SK-N-SH treated with all-trans-retinoic acid at 6 μM for 48 hours (cell line): ENCODE data around the gene DUSP18.

Experiments used
- ARNTL ChIP-seq: fragments of 450-650 bp; formaldehyde crosslinking; IDR thresholded peaks from 2 replicates; pipeline ENCODE4 v1.5.0; 2020; ENCODE audit warnings: low read depth, mild to moderate bottlenecking, moderate library complexity, borderline replicate concordance
- ISL1 ChIP-seq: fragments of 250-450 bp; sonication (Bioruptor Pico); IDR thresholded peaks from 2 replicates; pipeline ENCODE4 v2.1.2; 2022; ENCODE audit warnings: mild to moderate bottlenecking, moderate library complexity
- PATZ1 ChIP-seq: fragments of 250-450 bp; sonication (Bioruptor Pico); IDR thresholded peaks from 2 replicates; pipeline ENCODE4 v1.8.0; 2020; ENCODE audit warnings: mild to moderate bottlenecking, moderate library complexity, borderline replicate concordance
- RARB ChIP-seq: fragments of 250-450 bp; sonication (Bioruptor Pico); IDR thresholded peaks from 2 replicates; pipeline ENCODE4 v1.8.0; 2021; ENCODE audit warnings: mild to moderate bottlenecking, moderate library complexity
- SNAI2 ChIP-seq: fragments of 250-450 bp; sonication (Bioruptor Pico); IDR thresholded peaks from 2 replicates; pipeline ENCODE4 v1.5.0; 2020; ENCODE audit warnings: mild to moderate bottlenecking, moderate library complexity
- ZNF70 ChIP-seq: fragments of 450-650 bp; formaldehyde crosslinking; IDR thresholded peaks from 2 replicates; pipeline ENCODE4 v1.5.0; 2020; ENCODE audit warnings: mild to moderate bottlenecking, moderate library complexity
- TF ChIP-seq, protein P1 (sequence below): fragments of 250-450 bp; sonication (Bioruptor Pico); IDR thresholded peaks from 2 replicates; pipeline ENCODE4 v1.8.0; 2021; ENCODE audit warnings: low read depth, mild to moderate bottlenecking, moderate library complexity, borderline replicate concordance

GRCh38 chr22:30694171-30694639, 26.5 kb upstream of the DUSP18 start:
- TF ChIP-seq, protein P1, sequence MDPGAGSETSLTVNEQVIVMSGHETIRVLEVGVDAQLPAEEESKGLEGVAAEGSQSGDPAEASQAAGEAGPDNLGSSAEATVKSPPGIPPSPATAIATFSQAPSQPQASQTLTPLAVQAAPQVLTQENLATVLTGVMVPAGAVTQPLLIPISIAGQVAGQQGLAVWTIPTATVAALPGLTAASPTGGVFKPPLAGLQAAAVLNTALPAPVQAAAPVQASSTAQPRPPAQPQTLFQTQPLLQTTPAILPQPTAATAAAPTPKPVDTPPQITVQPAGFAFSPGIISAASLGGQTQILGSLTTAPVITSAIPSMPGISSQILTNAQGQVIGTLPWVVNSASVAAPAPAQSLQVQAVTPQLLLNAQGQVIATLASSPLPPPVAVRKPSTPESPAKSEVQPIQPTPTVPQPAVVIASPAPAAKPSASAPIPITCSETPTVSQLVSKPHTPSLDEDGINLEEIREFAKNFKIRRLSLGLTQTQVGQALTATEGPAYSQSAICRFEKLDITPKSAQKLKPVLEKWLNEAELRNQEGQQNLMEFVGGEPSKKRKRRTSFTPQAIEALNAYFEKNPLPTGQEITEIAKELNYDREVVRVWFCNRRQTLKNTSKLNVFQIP (CRISPR knock-in tag): no peak
- TF ChIP-seq ARNTL (no peak), RARB (CRISPR knock-in tag) (no peak), SNAI2 (CRISPR knock-in tag) (no peak), PATZ1 (no peak), ZNF70 (CRISPR knock-in tag) (no peak), ISL1 (CRISPR knock-in tag) (no peak)
